ENCODE measurements around the gene SHB. TPM values are rescaled to one million over a fixed set of nuclear protein-coding genes. Genes with fewer than 3 reads are reported as not detected.

The SHB gene
- total RNA-seq, 4 donors from 2014 or later: 9.7 to 17.5 (median 14.2) TPM

- Histone ChIP-seq H3K36me3 (no peaks in the 10 kb centered on the region), H3K27ac (no peak overlapping the region), H3K4me1 (peaks cover 0 to 58% (median 25%) of the 10 kb centered on the region in 3 donors), H3K9me3 (no peaks in the 10 kb centered on the region), H3K27me3 (no peaks in the 10 kb centered on the region), H3K4me3 (no peak overlapping the region)
- whole genome bisulfite sequencing, 2 donors (ENCODE audit: low coverage in 1 of 2): 83% methylated on average over 1 of the region's 8 CpGs; no CpG with 5 or more reads in 1 of the 2 donors
- ATAC-seq: no peak
- no peak for TF ChIP-seq CTCF (IDR thresholded peaks at IDR 0.05)
- TF ChIP-seq EP300 (IDR thresholded peaks at IDR 0.05): no peak
- no peak for TF ChIP-seq POLR2AphosphoS5 (IDR thresholded peaks at IDR 0.05)
- no peak for TF ChIP-seq POLR2A (IDR thresholded peaks at IDR 0.05)
Observed at GRCh38 chr9:38035873-38036272, 33.2 kb downstream of the SHB start.

GRCh38 chr9:38033941-38034340, 35.1 kb downstream of the SHB start:
- 88 to 90% methylated on average over 6 of the region's 8 CpGs for WGBS, 2 donors (ENCODE audit: low coverage in 1 of 2)
- TF ChIP-seq EP300 (IDR thresholded peaks at IDR 0.05): no peak
- TF ChIP-seq CTCF (IDR thresholded peaks at IDR 0.05): no peak
- TF ChIP-seq POLR2AphosphoS5 (IDR thresholded peaks at IDR 0.05): no peak
- no peak for TF ChIP-seq POLR2A (IDR thresholded peaks at IDR 0.05)
- no peak for ATAC-seq
- H3K36me3 ChIP-seq: no peaks in the 10 kb centered on the region
- H3K9me3 ChIP-seq: no peaks in the 10 kb centered on the region
- no peaks in the 10 kb centered on the region for H3K27me3 ChIP-seq
- no peak overlapping the region for H3K27ac ChIP-seq
- H3K4me3 ChIP-seq: no peak overlapping the region
- H3K4me1 ChIP-seq: peaks cover 0 to 45% (median 17%) of the 10 kb centered on the region in 3 donors

- Histone ChIP-seq H3K4me3 (no peak overlapping the region), H3K36me3 (no peaks in the 10 kb centered on the region), H3K27ac (peak overlapping the region in 3 of 4 donors; percentile 58 to 70 (median 69)), H3K27me3 (no peaks in the 10 kb centered on the region), H3K4me1 (peaks cover 0 to 45% (median 11%) of the 10 kb centered on the region in 3 donors), H3K9me3 (no peaks in the 10 kb centered on the region)
- peak; percentile 41 for ATAC-seq
- TF ChIP-seq POLR2AphosphoS5 (IDR thresholded peaks at IDR 0.05) (peak; percentile 9), POLR2A (IDR thresholded peaks at IDR 0.05) (no peak)
- WGBS, 2 donors (ENCODE audit: low coverage in 1 of 2): 69 to 70% methylated on average over 3 to 8 of the region's 13 CpGs
Observed at GRCh38 chr9:38032266-38033110, 36.5 kb downstream of the SHB start.

- Histone ChIP-seq H3K27ac (peak overlapping the region in 3 of 4 donors; percentile 58 to 70 (median 69)), H3K4me1 (peaks cover 2 to 49% (median 18%) of the 10 kb centered on the region in 3 donors), H3K27me3 (no peaks in the 10 kb centered on the region), H3K36me3 (no peaks in the 10 kb centered on the region), H3K9me3 (no peaks in the 10 kb centered on the region), H3K4me3 (no peak overlapping the region)
- no CpG with 5 or more reads among the region's 4 CpGs for WGBS, 2 donors (ENCODE audit: low coverage in 1 of 2)
- no peak for ATAC-seq
- TF ChIP-seq POLR2A (IDR thresholded peaks at IDR 0.05) (no peak), CTCF (IDR thresholded peaks at IDR 0.05) (no peak), EP300 (IDR thresholded peaks at IDR 0.05) (no peak), POLR2AphosphoS5 (IDR thresholded peaks at IDR 0.05) (no peak)
Observed at GRCh38 chr9:38031594-38031993, 37.4 kb downstream of the SHB start.

GRCh38 chr9:38030658-38031057, 38.4 kb downstream of the SHB start:
- no peaks in the 10 kb centered on the region for H3K9me3 ChIP-seq
- no peaks in the 10 kb centered on the region for H3K27me3 ChIP-seq
- no peak overlapping the region for H3K27ac ChIP-seq
- no peak for ATAC-seq
- no peak overlapping the region for H3K4me3 ChIP-seq
- no peaks in the 10 kb centered on the region for H3K36me3 ChIP-seq
- TF ChIP-seq POLR2A (IDR thresholded peaks at IDR 0.05) (no peak), EP300 (IDR thresholded peaks at IDR 0.05) (no peak), CTCF (IDR thresholded peaks at IDR 0.05) (no peak), POLR2AphosphoS5 (IDR thresholded peaks at IDR 0.05) (no peak)
- peaks cover 2 to 59% (median 26%) of the 10 kb centered on the region in 3 donors for H3K4me1 ChIP-seq
- 88% methylated on average over 2 of the region's 3 CpGs; no CpG with 5 or more reads in 1 of the 2 donors for WGBS, 2 donors (ENCODE audit: low coverage in 1 of 2)
